Measurements from ENCODE around the gene TMEM200A. TPM values are rescaled to one million over a fixed set of nuclear protein-coding genes. Genes with fewer than 3 reads are reported as not detected.

TMEM200A gene
- total and polyA plus RNA-seq, 8 donors: 1.5 to 12.6 (median 3.2) TPM

DNA sequence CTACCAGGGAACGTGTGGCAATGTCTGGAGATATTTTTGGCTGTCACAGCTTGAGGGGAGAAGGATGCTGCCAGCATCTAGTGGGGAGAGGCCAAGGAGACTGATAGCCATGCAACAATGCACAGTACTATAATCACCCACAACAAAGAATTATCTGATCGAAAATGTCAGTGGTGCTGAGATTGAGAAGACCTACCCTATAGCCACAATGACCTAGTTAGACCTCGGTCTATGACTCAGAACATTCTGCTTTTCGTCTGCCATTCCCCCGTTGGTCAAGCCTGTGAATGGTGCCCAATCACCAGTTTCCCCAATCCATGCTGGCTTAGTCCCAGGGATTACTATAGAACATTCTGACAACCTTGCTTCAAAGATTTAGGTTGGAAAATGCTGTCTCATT lies 93.5 kb downstream of the TMEM200A start:
- ATAC-seq (no peak), DNase-seq (no peak)
- Histone ChIP-seq H3K4me3 (no peak overlapping the region), H3K27ac (no peak overlapping the region), H3K9me3 (no peaks in the 10 kb centered on the region), H3K27me3 (no peaks in the 10 kb centered on the region), H3K36me3 (no peaks in the 10 kb centered on the region), H3K4me1 (no peaks in the 10 kb centered on the region)
- TF ChIP-seq, protein P1, sequence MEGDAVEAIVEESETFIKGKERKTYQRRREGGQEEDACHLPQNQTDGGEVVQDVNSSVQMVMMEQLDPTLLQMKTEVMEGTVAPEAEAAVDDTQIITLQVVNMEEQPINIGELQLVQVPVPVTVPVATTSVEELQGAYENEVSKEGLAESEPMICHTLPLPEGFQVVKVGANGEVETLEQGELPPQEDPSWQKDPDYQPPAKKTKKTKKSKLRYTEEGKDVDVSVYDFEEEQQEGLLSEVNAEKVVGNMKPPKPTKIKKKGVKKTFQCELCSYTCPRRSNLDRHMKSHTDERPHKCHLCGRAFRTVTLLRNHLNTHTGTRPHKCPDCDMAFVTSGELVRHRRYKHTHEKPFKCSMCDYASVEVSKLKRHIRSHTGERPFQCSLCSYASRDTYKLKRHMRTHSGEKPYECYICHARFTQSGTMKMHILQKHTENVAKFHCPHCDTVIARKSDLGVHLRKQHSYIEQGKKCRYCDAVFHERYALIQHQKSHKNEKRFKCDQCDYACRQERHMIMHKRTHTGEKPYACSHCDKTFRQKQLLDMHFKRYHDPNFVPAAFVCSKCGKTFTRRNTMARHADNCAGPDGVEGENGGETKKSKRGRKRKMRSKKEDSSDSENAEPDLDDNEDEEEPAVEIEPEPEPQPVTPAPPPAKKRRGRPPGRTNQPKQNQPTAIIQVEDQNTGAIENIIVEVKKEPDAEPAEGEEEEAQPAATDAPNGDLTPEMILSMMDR (IDR thresholded peaks at IDR 0.05): no peak
- intact Hi-C loops (cut with DNase I): no loop called here

DNA sequence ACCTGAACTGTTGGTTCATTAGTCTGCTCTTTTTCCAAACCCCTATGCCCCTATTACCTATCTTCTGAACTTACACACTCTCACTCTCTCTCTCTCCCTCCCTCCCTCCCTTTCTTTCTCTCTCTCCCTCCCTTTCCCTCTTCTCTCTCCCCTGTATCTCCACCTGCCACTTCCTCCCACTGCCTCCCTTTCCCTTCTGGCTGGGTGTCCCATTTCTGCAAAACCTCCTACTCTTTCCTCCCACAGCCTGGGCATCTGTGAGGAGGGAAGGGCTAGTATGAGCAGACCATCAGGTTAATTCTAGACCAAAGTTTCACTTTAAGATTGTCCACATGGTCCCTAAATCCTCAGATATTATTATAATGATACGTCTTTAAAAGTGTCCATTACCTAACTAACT lies 95.1 kb downstream of the TMEM200A start:
- TF ChIP-seq, protein P1 (IDR thresholded peaks at IDR 0.05): no peak

GRCh38 chr6:130466052-130466747 lies 100.4 kb downstream of the TMEM200A start:
- TF ChIP-seq, protein P1 (IDR thresholded peaks at IDR 0.05): no peak
- Histone ChIP-seq H3K36me3 (no peaks in the 10 kb centered on the region), H3K9me3 (no peaks in the 10 kb centered on the region), H3K4me3 (no peak overlapping the region), H3K27me3 (no peaks in the 10 kb centered on the region), H3K27ac (no peak overlapping the region), H3K4me1 (no peaks in the 10 kb centered on the region)
- intact Hi-C loops (cut with DNase I): no loop called here
- DNase-seq: no peak
- ATAC-seq: no peak

More for the DNA sequence above, 95.1 kb downstream of the TMEM200A start:
- no peak for DNase-seq
- Histone ChIP-seq H3K27me3 (no peaks in the 10 kb centered on the region), H3K4me1 (no peaks in the 10 kb centered on the region), H3K27ac (no peak overlapping the region), H3K9me3 (no peaks in the 10 kb centered on the region), H3K4me3 (no peak overlapping the region), H3K36me3 (no peaks in the 10 kb centered on the region)
- ATAC-seq: no peak
- intact Hi-C loops (cut with DNase I): no loop called here

GRCh38 chr6:130466748-130467061 lies 100.9 kb downstream of the TMEM200A start:
- no peak for DNase-seq
- H3K4me1 ChIP-seq: no peaks in the 10 kb centered on the region
- ATAC-seq: no peak
- TF ChIP-seq, protein P1 (IDR thresholded peaks at IDR 0.05): no peak
- H3K4me3 ChIP-seq: no peak overlapping the region
- H3K27ac ChIP-seq: no peak overlapping the region
- intact Hi-C loops (cut with DNase I): no loop called here
- no peaks in the 10 kb centered on the region for H3K27me3 ChIP-seq
- H3K9me3 ChIP-seq: no peaks in the 10 kb centered on the region
- no peaks in the 10 kb centered on the region for H3K36me3 ChIP-seq

- no peak for DNase-seq
- no peak for ATAC-seq
Observed at GRCh38 chr6:130467146-130468050, 101.6 kb downstream of the TMEM200A start.

More at GRCh38 chr6:130467146-130468050, 101.6 kb downstream of the TMEM200A start:
- intact Hi-C loops (cut with DNase I): no loop called here
- H3K36me3 ChIP-seq: no peaks in the 10 kb centered on the region
- no peak overlapping the region for H3K27ac ChIP-seq
- H3K4me1 ChIP-seq: no peaks in the 10 kb centered on the region
- no peak overlapping the region for H3K4me3 ChIP-seq
- H3K27me3 ChIP-seq: no peaks in the 10 kb centered on the region
- no peaks in the 10 kb centered on the region for H3K9me3 ChIP-seq
- TF ChIP-seq, protein P1 (IDR thresholded peaks at IDR 0.05): no peak

Data from left lung (tissue), 10 donors.